Upper lobe of left lung (tissue), 4 donors: Measurements from ENCODE around the gene CDR2.

ENCODE experiments used
- POLR2A ChIP-seq, 4 donors: fragments of 450-650 bp; IDR thresholded peaks; one replicate each; pipeline ENCODE4 v1.5.1; 2016 to 2017; ENCODE audit warnings: antibody characterized with exemption in 4 of 4, mild to moderate bottlenecking in 2 of 4
- POLR2AphosphoS5 ChIP-seq, 2 donors: sonication (generic); formaldehyde crosslinking; IDR thresholded peaks; one replicate each; pipeline ENCODE4 v1.5.1; 2017; ENCODE audit warnings: antibody characterized with exemption in 2 of 2
- TF ChIP-seq, protein P1 (sequence below), 6 experiments: fragments of 450-650 bp in 4 of 6; fragments of 200-600 bp in 2 of 6; sonication (generic) in 2 of 6; IDR thresholded peaks; one replicate each; pipeline ENCODE4 v1.5.1; 2016 to 2019; ENCODE audit warnings: antibody characterized with exemption in 6 of 6

DNA sequence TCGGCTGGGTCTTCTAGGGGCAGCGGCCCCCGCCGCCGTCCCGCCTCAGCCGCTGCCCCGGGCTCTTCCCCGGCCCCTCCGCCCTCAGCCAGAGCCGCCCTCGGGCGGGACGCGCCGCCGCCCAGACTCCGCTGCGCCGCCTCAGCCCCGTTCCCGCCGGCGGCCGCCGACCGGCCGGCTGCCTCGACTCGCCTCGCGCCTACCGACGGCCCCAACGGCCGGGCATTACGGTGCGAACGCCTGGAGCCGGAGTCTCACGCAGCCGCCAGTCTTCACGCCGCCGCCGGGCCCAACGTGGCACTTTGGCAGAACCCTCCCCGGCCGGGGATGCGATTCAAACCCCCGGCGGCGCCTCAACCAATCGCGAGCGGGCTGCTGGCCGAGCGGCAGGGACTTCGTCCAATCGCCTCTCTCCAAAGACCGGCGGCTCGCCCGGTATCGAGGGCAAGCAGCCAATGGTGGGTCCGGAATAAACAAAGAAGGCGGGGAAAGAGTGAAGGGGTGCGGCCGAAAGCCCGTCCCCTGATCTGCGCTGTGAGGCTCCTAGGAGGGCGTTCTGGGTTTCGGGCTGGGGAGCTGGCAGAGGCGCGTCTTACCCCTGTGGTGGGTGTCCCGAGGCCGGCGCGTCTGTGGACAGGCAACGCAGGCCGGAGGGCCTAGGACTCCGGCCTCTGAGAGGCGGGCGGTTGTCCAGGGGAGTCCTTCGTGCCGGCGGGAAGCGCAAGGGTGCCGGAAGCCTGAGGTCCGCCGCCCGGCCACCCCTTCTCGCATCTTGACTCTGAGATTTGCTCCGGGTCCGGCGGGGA, at the start of gene CDR2:
- TF ChIP-seq, protein P1, sequence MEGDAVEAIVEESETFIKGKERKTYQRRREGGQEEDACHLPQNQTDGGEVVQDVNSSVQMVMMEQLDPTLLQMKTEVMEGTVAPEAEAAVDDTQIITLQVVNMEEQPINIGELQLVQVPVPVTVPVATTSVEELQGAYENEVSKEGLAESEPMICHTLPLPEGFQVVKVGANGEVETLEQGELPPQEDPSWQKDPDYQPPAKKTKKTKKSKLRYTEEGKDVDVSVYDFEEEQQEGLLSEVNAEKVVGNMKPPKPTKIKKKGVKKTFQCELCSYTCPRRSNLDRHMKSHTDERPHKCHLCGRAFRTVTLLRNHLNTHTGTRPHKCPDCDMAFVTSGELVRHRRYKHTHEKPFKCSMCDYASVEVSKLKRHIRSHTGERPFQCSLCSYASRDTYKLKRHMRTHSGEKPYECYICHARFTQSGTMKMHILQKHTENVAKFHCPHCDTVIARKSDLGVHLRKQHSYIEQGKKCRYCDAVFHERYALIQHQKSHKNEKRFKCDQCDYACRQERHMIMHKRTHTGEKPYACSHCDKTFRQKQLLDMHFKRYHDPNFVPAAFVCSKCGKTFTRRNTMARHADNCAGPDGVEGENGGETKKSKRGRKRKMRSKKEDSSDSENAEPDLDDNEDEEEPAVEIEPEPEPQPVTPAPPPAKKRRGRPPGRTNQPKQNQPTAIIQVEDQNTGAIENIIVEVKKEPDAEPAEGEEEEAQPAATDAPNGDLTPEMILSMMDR (IDR thresholded peaks at IDR 0.05) = no peak
- TF ChIP-seq POLR2A (IDR thresholded peaks at IDR 0.05) (peak in 3 of 4 donors; percentile 77 to 94 (median 78)), POLR2AphosphoS5 (IDR thresholded peaks at IDR 0.05) (peak in 1 of 2 donors; percentile 88)
